ENCODE measurements around the gene COL13A1.

GRCh38 chr10:69780077-69780476 lies 21.6 kb upstream of the COL13A1 start:
- TF ChIP-seq CTCF (IDR thresholded peaks at IDR 0.05) (no peak), EP300 (IDR thresholded peaks at IDR 0.05) (no peak), POLR2A (IDR thresholded peaks at IDR 0.05) (no peak)

Measured in suprapubic skin (tissue), 3 donors.